Suprapubic skin (tissue), 4 donors: ENCODE measurements around the gene TRAPPC1. TPM values are rescaled to one million over a fixed set of nuclear protein-coding genes. Genes with fewer than 3 reads are reported as not detected.

Experiments used
- DNase-seq, 2 donors: peaks; one replicate each; pipeline ENCODE4 v3.0.0-alpha.2; 2019; ENCODE audit warnings: low spot score in 2 of 2
- H3K27ac ChIP-seq: fragments of 200-600 bp; sonication (generic); one replicate; pipeline ENCODE4 v1.5.1; 2019
- H3K27me3 ChIP-seq: fragments of 200-600 bp; sonication (generic); one replicate; pipeline ENCODE4 v1.5.1; 2019
- H3K36me3 ChIP-seq: fragments of 200-600 bp; sonication (generic); one replicate; pipeline ENCODE4 v1.5.1; 2019
- H3K4me1 ChIP-seq: fragments of 200-600 bp; sonication (generic); one replicate; pipeline ENCODE4 v1.5.1; 2019
- H3K4me3 ChIP-seq: fragments of 200-600 bp; sonication (generic); one replicate; pipeline ENCODE4 v1.5.1; 2019; ENCODE audit warnings: mild to moderate bottlenecking
- H3K9me3 ChIP-seq: fragments of 200-600 bp; sonication (generic); one replicate; pipeline ENCODE4 v1.5.1; 2019
- CTCF ChIP-seq, 2 donors: fragments of 200-600 bp in 1 of 2; fragments of 450-650 bp in 1 of 2; sonication (generic) in 1 of 2; IDR thresholded peaks; one replicate each; pipeline ENCODE4 v1.5.1; 2016 to 2019; ENCODE audit warnings: antibody characterized with exemption in 2 of 2, mild to moderate bottlenecking in 1 of 2, moderate library complexity in 1 of 2
- EP300 ChIP-seq: sonication (generic); formaldehyde crosslinking; IDR thresholded peaks from one replicate; pipeline ENCODE4 v1.6.1; 2017; ENCODE audit warnings: antibody characterized with exemption
- POLR2A ChIP-seq, 2 donors: fragments of 450-650 bp; IDR thresholded peaks; one replicate each; pipeline ENCODE4 v1.6.1; 2017; ENCODE audit warnings: antibody characterized with exemption in 2 of 2, mild to moderate bottlenecking in 2 of 2, moderate library complexity in 2 of 2
- POLR2AphosphoS5 ChIP-seq, 3 donors: sonication (generic); formaldehyde crosslinking; IDR thresholded peaks; one replicate each; pipeline ENCODE4 v1.6.1; 2017; ENCODE audit warnings: antibody characterized with exemption in 3 of 3
- WGBS: methylation state at CpG from one replicate; pipeline ENCODE4 v1.1.5; 2018; 5-methylcytosine and 5-hydroxymethylcytosine counted together
- total RNA-seq, 4 donors: library from RNA; depleted of rRNA; stranded (reverse); fragments of >200 nt; gene quantifications; one replicate each; pipeline ENCODE4 v1.1.0, GENCODE V29; 2016

TRAPPC1 gene
- total RNA-seq, 4 donors from 2014 or later = 39.4 to 64.1 (median 46.2) TPM

GRCh38 chr17:7916808-7917207, 14.9 kb downstream of the TRAPPC1 start:
- TF ChIP-seq POLR2AphosphoS5 (IDR thresholded peaks at IDR 0.05) (no peak), CTCF (IDR thresholded peaks at IDR 0.05) (no peak), POLR2A (IDR thresholded peaks at IDR 0.05) (no peak), EP300 (no peak)
- Histone ChIP-seq H3K4me3 (peak overlapping the region; percentile 63), H3K9me3 (no peaks in the 10 kb centered on the region), H3K27ac (peak overlapping the region; percentile 97), H3K4me1 (peaks cover 37% of the 10 kb centered on the region), H3K27me3 (no peaks in the 10 kb centered on the region), H3K36me3 (peaks cover 5% of the 10 kb centered on the region)
- WGBS = 56% methylated on average over 2 of the region's 2 CpGs
- DNase-seq = no peak

- Histone ChIP-seq H3K36me3 (peaks cover 10% of the 10 kb centered on the region), H3K27me3 (no peaks in the 10 kb centered on the region), H3K4me3 (peak overlapping the region; percentile 63), H3K27ac (peak overlapping the region; percentile 97), H3K4me1 (peaks cover 37% of the 10 kb centered on the region), H3K9me3 (no peaks in the 10 kb centered on the region)
- DNase-seq = no peak
- 30% methylated on average over 10 of the region's 15 CpGs for WGBS
- TF ChIP-seq POLR2AphosphoS5 (IDR thresholded peaks at IDR 0.05) = no peak
- no peak for TF ChIP-seq POLR2A (IDR thresholded peaks at IDR 0.05)
These were observed 15.4 kb downstream of the TRAPPC1 start for GRCh38 chr17:7916385-7916682.

GRCh38 chr17:7915611-7916384, 15.9 kb downstream of the TRAPPC1 start, which contains the start of gene RNF227:
Gene RNF227 (minus strand): TSS chr17:7916289. CDS start chr17:7916195, 94 bp downstream.
- Histone ChIP-seq H3K27ac (peak within 1 kb of the TSS; percentile 97), H3K4me1 (peaks cover 37% of the 10 kb centered on the region), H3K27me3 (no peaks in the 10 kb centered on the region), H3K9me3 (no peaks in the 10 kb centered on the region), H3K4me3 (peak within 1 kb of the TSS; percentile 63), H3K36me3 (peaks cover 15% of the 10 kb centered on the region)
- DNase-seq = peak; percentile 94 to 96
- under 1% methylated on average over 27 of the region's 100 CpGs for WGBS
- peak in 1 of 2 donors; percentile 5 for TF ChIP-seq CTCF (IDR thresholded peaks at IDR 0.05)
- peak in 1 of 2 donors; percentile 49 for TF ChIP-seq POLR2A (IDR thresholded peaks at IDR 0.05)
- peak in 2 of 3 donors; percentile 42 to 77 for TF ChIP-seq POLR2AphosphoS5 (IDR thresholded peaks at IDR 0.05)
- TF ChIP-seq EP300 = no peak

GRCh38 chr17:7915179-7915610, 16.6 kb downstream of the TRAPPC1 start:
- H3K27me3 ChIP-seq = no peaks in the 10 kb centered on the region
- H3K9me3 ChIP-seq = no peaks in the 10 kb centered on the region
- no peak for TF ChIP-seq CTCF (IDR thresholded peaks at IDR 0.05)
- peak in 1 of 3 donors; percentile 13 for TF ChIP-seq POLR2AphosphoS5 (IDR thresholded peaks at IDR 0.05)
- H3K36me3 ChIP-seq = peaks cover 21% of the 10 kb centered on the region
- peak overlapping the region; percentile 97 for H3K27ac ChIP-seq
- H3K4me1 ChIP-seq = peaks cover 37% of the 10 kb centered on the region
- H3K4me3 ChIP-seq = peak overlapping the region; percentile 63
- no peak for DNase-seq
- WGBS = 0% methylated on average over 15 of the region's 15 CpGs

GRCh38 chr17:7912927-7913524, 18.7 kb downstream of the TRAPPC1 start:
- TF ChIP-seq CTCF (IDR thresholded peaks at IDR 0.05) (peak; percentile 64 to 68), EP300 (no peak), POLR2AphosphoS5 (IDR thresholded peaks at IDR 0.05) (no peak)
- no peaks in the 10 kb centered on the region for H3K9me3 ChIP-seq
- DNase-seq = no peak
- H3K4me3 ChIP-seq = no peak overlapping the region
- H3K4me1 ChIP-seq = peaks cover 37% of the 10 kb centered on the region
- H3K27me3 ChIP-seq = no peaks in the 10 kb centered on the region
- H3K36me3 ChIP-seq = peaks cover 43% of the 10 kb centered on the region
- WGBS = 28% methylated on average over 3 of the region's 3 CpGs
- H3K27ac ChIP-seq = no peak overlapping the region
